GM23338 (cell line): ENCODE results near the gene TRIM38. TPM values are rescaled to one million over a fixed set of nuclear protein-coding genes. Genes with fewer than 3 reads are reported as not detected.

ENCODE experiments used
- ATAC-seq: fragments of 200-7000 bp; cut with Tn5 transposase; 3 replicates; pipeline ENCODE4 v1.9.1; 2020
- DNase-seq: peaks from one replicate; pipeline ENCODE4 v3.0.0-alpha.2; 2015; ENCODE audit warnings: low spot score
- H2AFZ ChIP-seq: fragments of 200-600 bp; sonication (generic); 2 replicates; pipeline ENCODE4 v1.8.0; 2016; ENCODE audit warnings: antibody characterized with exemption, mild to moderate bottlenecking, moderate library complexity
- H3F3A ChIP-seq: fragments of 200-600 bp; sonication (generic); replicated peaks from 2 replicates; pipeline ENCODE4 v1.8.0; 2017; ENCODE audit warnings: antibody characterized with exemption, mixed run types, low read depth
- H3K27ac ChIP-seq: fragments of 200-600 bp; sonication (generic); 2 replicates; pipeline ENCODE4 v1.6.1; 2016; ENCODE audit warnings: low read depth
- H3K27me3 ChIP-seq: fragments of 200-600 bp; sonication (generic); 2 replicates; pipeline ENCODE4 v1.8.0; 2016; ENCODE audit warnings: mild to moderate bottlenecking, mixed run types, moderate library complexity; ENCODE audit not compliant: insufficient read depth
- H3K36me3 ChIP-seq: fragments of 200-600 bp; sonication (generic); 2 replicates; pipeline ENCODE4 v1.8.0; 2016; ENCODE audit warnings: mild to moderate bottlenecking; ENCODE audit not compliant: insufficient read depth
- H3K4me1 ChIP-seq: fragments of 200-600 bp; sonication (generic); 2 replicates; pipeline ENCODE4 v1.8.0; 2016; ENCODE audit warnings: mild to moderate bottlenecking, moderate library complexity; ENCODE audit not compliant: insufficient read depth
- H3K4me2 ChIP-seq: fragments of 200-600 bp; sonication (generic); 2 replicates; pipeline ENCODE4 v1.7.1; 2017; ENCODE audit warnings: mixed run types
- H3K4me3 ChIP-seq: fragments of 200-600 bp; sonication (generic); 2 replicates; pipeline ENCODE4 v1.6.1; 2016; ENCODE audit warnings: mixed run types
- H3K79me2 ChIP-seq: fragments of 200-600 bp; sonication (generic); replicated peaks from 2 replicates; pipeline ENCODE4 v1.8.0; 2017; ENCODE audit warnings: mild to moderate bottlenecking; ENCODE audit not compliant: insufficient read depth
- H3K9me2 ChIP-seq: fragments of 200-600 bp; sonication (generic); 2 replicates; pipeline ENCODE4 v1.8.0; 2017; ENCODE audit not compliant: insufficient read depth
- H4K20me1 ChIP-seq: fragments of 200-600 bp; sonication (generic); replicated peaks from 2 replicates; pipeline ENCODE4 v1.8.0; 2017; ENCODE audit warnings: mild to moderate bottlenecking; ENCODE audit not compliant: insufficient read depth
- H3K27ac Mint-ChIP-seq: 2 replicates; pipeline ENCODE4 v1.8.0; 2020; ENCODE audit warnings: inconsistent platforms, mild to moderate bottlenecking, moderate library complexity, mixed read lengths
- H3K27me3 Mint-ChIP-seq: 3 replicates; pipeline ENCODE4 v1.8.0; 2022; ENCODE audit warnings: low read depth, mild to moderate bottlenecking, moderate library complexity, mixed read lengths, inconsistent platforms; ENCODE audit not compliant: insufficient read depth, poor library complexity
- H3K36me3 Mint-ChIP-seq: 3 replicates; pipeline ENCODE4 v1.8.0; 2021; ENCODE audit warnings: low read depth, mild to moderate bottlenecking, inconsistent platforms, moderate library complexity, mixed read lengths
- H3K4me1 Mint-ChIP-seq: 3 replicates; pipeline ENCODE4 v1.8.0; 2020; ENCODE audit warnings: mild to moderate bottlenecking, inconsistent platforms, mixed read lengths
- H3K4me3 Mint-ChIP-seq: 3 replicates; pipeline ENCODE4 v1.8.0; 2021; ENCODE audit warnings: moderate library complexity, mild to moderate bottlenecking, inconsistent platforms, mixed read lengths
- H3K9me3 Mint-ChIP-seq: 3 replicates; pipeline ENCODE4 v1.8.0; 2020; ENCODE audit warnings: moderate library complexity, mild to moderate bottlenecking, inconsistent platforms, mixed read lengths
- CREB1 ChIP-seq: fragments of 250-450 bp; sonication (Bioruptor Pico); IDR thresholded peaks from 2 replicates; pipeline ENCODE4 v1.5.0; 2020; ENCODE audit warnings: low read depth, mild to moderate bottlenecking, moderate library complexity
- CTCF ChIP-seq, 2 experiments: fragments of 200-600 bp in 1 of 2; sonication (generic) in 1 of 2; conservative IDR thresholded peaks; 2 replicates each; pipeline versions ENCODE4 v1.5.1 to v1.6.1; 2016 to 2017; ENCODE audit warnings: antibody characterized with exemption in 2 of 2, low read depth in 2 of 2, mild to moderate bottlenecking in 2 of 2, moderate library complexity in 1 of 2
- ETS1 ChIP-seq: IDR thresholded peaks from 2 replicates; pipeline ENCODE4 v1.6.1; 2016; ENCODE audit warnings: antibody characterized with exemption
- EZH2 ChIP-seq: fragments of 200-600 bp; sonication (generic); IDR thresholded peaks from one replicate; pipeline ENCODE4 v1.8.0; 2017; ENCODE audit warnings: antibody characterized with exemption, mild to moderate bottlenecking, low read depth; ENCODE audit not compliant: unreplicated experiment
- EZH2phosphoT487 ChIP-seq: fragments of 200-600 bp; sonication (generic); IDR thresholded peaks from one replicate; pipeline ENCODE4 v1.8.1; 2018; ENCODE audit warnings: antibody characterized with exemption; ENCODE audit not compliant: unreplicated experiment
- JUNB ChIP-seq: IDR thresholded peaks from one replicate; pipeline ENCODE4 v1.6.1; 2016; ENCODE audit warnings: antibody characterized with exemption; ENCODE audit not compliant: unreplicated experiment
- NANOG ChIP-seq: IDR thresholded peaks from 2 replicates; pipeline ENCODE4 v1.6.1; 2016; ENCODE audit warnings: antibody characterized with exemption, borderline replicate concordance
- POLR2AphosphoS5 ChIP-seq: IDR thresholded peaks from 2 replicates; pipeline ENCODE4 v1.6.1; 2016; ENCODE audit warnings: antibody characterized with exemption, low read depth
- REST ChIP-seq: IDR thresholded peaks from one replicate; pipeline ENCODE4 v1.6.1; 2018; ENCODE audit warnings: antibody characterized with exemption; ENCODE audit not compliant: unreplicated experiment
- STAT1 ChIP-seq: IDR thresholded peaks from one replicate; pipeline ENCODE4 v1.6.1; 2016; ENCODE audit warnings: antibody characterized with exemption; ENCODE audit not compliant: unreplicated experiment
- ZNF114 ChIP-seq: fragments of 250-450 bp; sonication (Bioruptor Pico); IDR thresholded peaks from 2 replicates; pipeline ENCODE4 v1.5.0; 2020; ENCODE audit warnings: mild to moderate bottlenecking, moderate library complexity
- ZNF331 ChIP-seq: fragments of 250-450 bp; sonication (Bioruptor Pico); IDR thresholded peaks from 2 replicates; pipeline ENCODE4 v1.5.0; 2020; ENCODE audit warnings: low read depth, mild to moderate bottlenecking, moderate library complexity
- ZNF462 ChIP-seq: fragments of 250-450 bp; sonication (Bioruptor Pico); IDR thresholded peaks from 2 replicates; pipeline ENCODE4 v1.5.0; 2020; ENCODE audit warnings: mild to moderate bottlenecking, moderate library complexity
- polyA plus RNA-seq: library from polyadenylated mRNA; unstranded; fragments of >200 nt; fragmentation: Nextera tagmentation; extraction: Ambion mirVana; gene quantifications from 2 replicates; pipeline ENCODE4 v1.2.1, GENCODE V29; 2016
- total RNA-seq: library from RNA; depleted of rRNA; stranded (reverse); fragments of >200 nt; shearing (Covaris generic); gene quantifications from 2 replicates; pipeline ENCODE4 v1.2.3, GENCODE V29; 2014

TRIM38 gene
- total and polyA plus RNA-seq, 2 experiments from 2014 or later: 0.66 to 0.82 TPM

GRCh38 chr6:25980935-25981334, 18.3 kb downstream of the TRIM38 start:
- no peak overlapping the region for H3K4me3 ChIP-seq
- Mint-ChIP-seq H3K36me3 (no peaks in the 10 kb centered on the region; the same call in 2 of the 3 replicates), H3K4me1 (no peaks in the 10 kb centered on the region), H3K27ac (no peak overlapping the region), H3K9me3 (no peaks in the 10 kb centered on the region), H3K27me3 (no peaks in the 10 kb centered on the region), H3K4me3 (no peak overlapping the region)
- H3K9me2 ChIP-seq: no peaks in the 10 kb centered on the region
- H2AFZ ChIP-seq: no peak overlapping the region
- no peaks in the 10 kb centered on the region for H4K20me1 ChIP-seq
- no peaks in the 10 kb centered on the region for H3K79me2 ChIP-seq
- no peaks in the 10 kb centered on the region for H3K36me3 ChIP-seq
- no peaks in the 10 kb centered on the region for H3K27me3 ChIP-seq
- DNase-seq (peak; percentile 39), ATAC-seq (peak; percentile 64)
- no peaks in the 10 kb centered on the region; the same call in 1 of the 2 replicates for H3K4me1 ChIP-seq
- TF ChIP-seq POLR2AphosphoS5 (no peak), EZH2 (no peak), ZNF462 (CRISPR knock-in tag) (no peak), CREB1 (CRISPR knock-in tag) (no peak), CTCF (conservative IDR thresholded peaks at IDR 0.05; ENCODE audit: low read depth in 2 of 2) (no peak), ZNF331 (CRISPR knock-in tag) (no peak), ETS1 (no peak), REST (no peak), JUNB (no peak), NANOG (no peak), STAT1 (no peak), ZNF114 (CRISPR knock-in tag) (no peak), EZH2phosphoT487 (no peak)
- no peak overlapping the region for H3K27ac ChIP-seq
- H3K4me2 ChIP-seq: no peak overlapping the region
- H3F3A ChIP-seq: no peaks in the 10 kb centered on the region
